B cell (primary cell): ENCODE results near the gene TENT5C. TPM values are rescaled to one million over a fixed set of nuclear protein-coding genes. Genes with fewer than 3 reads are reported as not detected.

Source experiments
- ATAC-seq: fragments of 200-7000 bp; cut with Tn5 transposase; one replicate; pipeline ENCODE4 v1.10.0; 2021; ENCODE audit warnings: low read depth, mild to moderate bottlenecking, moderate number of reproducible peaks, moderate library complexity
- CTCF ChIA-PET: fragments of 350-600 bp; sonication (Branson Sonifier 250); formaldehyde crosslinking; loops from one replicate; lab custom pipeline; 2021; ENCODE audit warnings: antibody characterized with exemption, inconsistent platforms; lab: Charles Lee
- POLR2A ChIA-PET: fragments of 350-600 bp; sonication (Branson Sonifier 250); formaldehyde crosslinking; loops from one replicate; lab custom pipeline; 2021; ENCODE audit warnings: antibody characterized with exemption; lab: Charles Lee
- DNase-seq: peaks from one replicate; pipeline ENCODE4 v3.0.0; 2013
- H2AFZ ChIP-seq: 2 replicates; pipeline ENCODE4 v1.6.1; 2012; ENCODE audit warnings: mild to moderate bottlenecking, low read depth, low read length; ENCODE audit not compliant: insufficient read depth, poor library complexity, severe bottlenecking
- H3K27ac ChIP-seq, 2 donors: 1 replicate in 1 of 2; 2 replicates in 1 of 2; pipeline ENCODE4 v1.5.1; 2012 to 2013; ENCODE audit warnings: low read length in 2 of 2, mild to moderate bottlenecking in 2 of 2, moderate library complexity in 1 of 2
- H3K27me3 ChIP-seq, 4 experiments: fragments of 200-600 bp in 1 of 4; sonication (generic) in 1 of 4; replicated peaks in 1 of 4; 1 replicate in 2 of 4; 2 replicates in 2 of 4; pipeline versions ENCODE4 v1.6.1 to v1.7.0; 2013 to 2016; ENCODE audit warnings: low read length in 3 of 4, mild to moderate bottlenecking in 2 of 4, mixed read lengths in 1 of 4, moderate library complexity in 1 of 4; ENCODE audit not compliant: insufficient read depth in 4 of 4, control insufficient read depth in 3 of 4; ENCODE audit errors: control extremely low read depth in 1 of 4
- H3K36me3 ChIP-seq, 2 experiments: replicated peaks in 1 of 2; 1 replicate in 1 of 2; 2 replicates in 1 of 2; pipeline versions ENCODE4 v1.6.1 to v1.7.1; 2013; ENCODE audit warnings: low read length in 1 of 2; ENCODE audit not compliant: insufficient read depth in 2 of 2, control insufficient read depth in 1 of 2; ENCODE audit errors: control extremely low read depth in 1 of 2, extremely low read depth in 1 of 2
- H3K4me1 ChIP-seq, 2 donors: fragments of 200-600 bp in 1 of 2; sonication (generic) in 1 of 2; 1 replicate in 1 of 2; 2 replicates in 1 of 2; pipeline versions ENCODE4 v1.5.1 to v1.6.1; 2013 to 2017; ENCODE audit warnings: low read length in 2 of 2; ENCODE audit not compliant: control insufficient read depth in 2 of 2, insufficient read depth in 2 of 2
- H3K4me2 ChIP-seq: replicated peaks from 2 replicates; pipeline ENCODE3; 2012; ENCODE audit warnings: mild to moderate bottlenecking, low read depth, low read length; ENCODE audit not compliant: poor library complexity, severe bottlenecking
- H3K4me3 ChIP-seq, 5 experiments: fragments of 200-600 bp in 1 of 5; sonication (generic) in 1 of 5; 1 replicate in 3 of 5; 2 replicates in 2 of 5; pipeline versions ENCODE4 v1.5.1 to v1.7.0; 2011 to 2016; ENCODE audit warnings: low read length in 4 of 5, mild to moderate bottlenecking in 4 of 5, low read depth in 2 of 5, control low read depth in 1 of 5, moderate library complexity in 1 of 5; ENCODE audit not compliant: insufficient read depth in 1 of 5; ENCODE audit errors: control extremely low read depth in 1 of 5, extremely low read depth in 1 of 5
- H3K79me2 ChIP-seq: fragments of 200-600 bp; sonication (generic); one replicate; pipeline ENCODE4 v1.6.0; 2016; ENCODE audit warnings: low read length; ENCODE audit not compliant: control insufficient read depth, insufficient read depth
- H3K9ac ChIP-seq: fragments of 200-600 bp; sonication (generic); 2 replicates; pipeline ENCODE4 v1.6.1; 2017; ENCODE audit warnings: mild to moderate bottlenecking, low read length, moderate library complexity
- H3K9me3 ChIP-seq, 3 donors: one replicate each; pipeline versions ENCODE4 v1.6.1 to v1.7.1; 2013; ENCODE audit warnings: low read length in 2 of 3; ENCODE audit not compliant: control insufficient read depth in 2 of 3, insufficient read depth in 1 of 3; ENCODE audit errors: control extremely low read depth in 1 of 3
- H4K20me1 ChIP-seq: 2 replicates; pipeline ENCODE4 v1.6.0; 2012; ENCODE audit warnings: mild to moderate bottlenecking, low read length; ENCODE audit not compliant: insufficient read depth, control insufficient read depth, poor library complexity, severe bottlenecking
- H3K27ac Mint-ChIP-seq: one replicate; pipeline ENCODE4 v1.8.0; 2021; ENCODE audit warnings: mixed read lengths
- H3K27me3 Mint-ChIP-seq: one replicate; pipeline ENCODE4 v1.8.0; 2021; ENCODE audit warnings: mixed read lengths
- H3K4me1 Mint-ChIP-seq: one replicate; pipeline ENCODE4 v1.8.0; 2021; ENCODE audit warnings: mixed read lengths
- H3K4me3 Mint-ChIP-seq: one replicate; pipeline ENCODE4 v1.8.0; 2021; ENCODE audit warnings: mixed read lengths
- H3K9me3 Mint-ChIP-seq: one replicate; pipeline ENCODE4 v1.8.0; 2022; ENCODE audit warnings: mixed read lengths; ENCODE audit not compliant: insufficient read depth
- CTCF ChIP-seq: fragments of 200-600 bp; IDR thresholded peaks from one replicate; pipeline ENCODE4 v1.8.0; 2022; ENCODE audit warnings: antibody characterized with exemption, mild to moderate bottlenecking
- EZH2 ChIP-seq: IDR thresholded peaks from 2 replicates; pipeline ENCODE4 v1.6.1; 2012; ENCODE audit warnings: borderline replicate concordance, low read depth, mild to moderate bottlenecking, moderate library complexity, low read length; ENCODE audit not compliant: insufficient read depth, poor library complexity, severe bottlenecking
- WGBS: methylation state at CpG from one replicate; pipeline ENCODE4 v1.1.5; 2013; ENCODE audit warnings: missing lambda C conversion rate; ENCODE audit not compliant: insufficient coverage; 5-methylcytosine and 5-hydroxymethylcytosine counted together
- intact Hi-C: fragments of 100-400 bp; cut with micrococcal nuclease; formaldehyde crosslinking; loops from one replicate; pipeline ENCODE4 v1.10.0; 2022
- polyA plus RNA-seq: library from polyadenylated mRNA; depleted of rRNA; stranded (reverse); fragments of >200 nt; gene quantifications from 2 replicates; pipeline ENCODE4 v1.2.3, GENCODE V29; 2012
- total RNA-seq, 2 donors: library from RNA; stranded (reverse); fragments of 120-200 nt in 1 of 2; gene quantifications; 1 replicate in 1 of 2; 2 replicates in 1 of 2; pipeline versions ENCODE4 v1.2.3 to v1.2.4, GENCODE V29; 2013 to 2022

Gene TENT5C
- total and polyA plus RNA-seq, 2 donors (not counting 1 experiment from before 2014, with no cell fraction given): 65.4 to 112 TPM

- H3K4me1 ChIP-seq: peaks cover 17 to 22% of the 10 kb centered on the region in 2 donors
- CTCF ChIA-PET: interaction anchor here (1.6 kb wide), 1 partner anchor 34 kb away, joined by 6 read pairs; no protein-coding TSS in a partner anchor
- no peak overlapping the region for H3K27ac ChIP-seq
- H3K27ac Mint-ChIP-seq: no peak overlapping the region
- H3K9me3 ChIP-seq: no peaks in the 10 kb centered on the region
- no CpG with 5 or more reads among the region's 3 CpGs for WGBS
- intact Hi-C loops: no loop called here
- H3K9ac ChIP-seq: no peak overlapping the region
- peaks cover 31% of the 10 kb centered on the region for H3K4me1 Mint-ChIP-seq
- no peak overlapping the region for H3K4me3 Mint-ChIP-seq
- no peaks in the 10 kb centered on the region for H4K20me1 ChIP-seq
- no peak overlapping the region for H2AFZ ChIP-seq
- H3K4me2 ChIP-seq: no peak overlapping the region
- no peaks in the 10 kb centered on the region for H3K36me3 ChIP-seq
- TF ChIP-seq CTCF (no peak), EZH2 (no peak)
- no peaks in the 10 kb centered on the region for H3K27me3 ChIP-seq
- H3K27me3 Mint-ChIP-seq: no peaks in the 10 kb centered on the region
- H3K4me3 ChIP-seq: no peak overlapping the region
- H3K9me3 Mint-ChIP-seq: no peaks in the 10 kb centered on the region
- no peak for DNase-seq
- POLR2A ChIA-PET: no interaction called here
- no peak for ATAC-seq
- H3K79me2 ChIP-seq: no peaks in the 10 kb centered on the region
These were observed 36.0 kb upstream of the TENT5C start for GRCh38 chr1:117569856-117570255.

- WGBS: 86% methylated on average over 5 of the region's 8 CpGs
- Mint-ChIP-seq H3K4me3 (no peak overlapping the region), H3K9me3 (no peaks in the 10 kb centered on the region), H3K27me3 (no peaks in the 10 kb centered on the region), H3K4me1 (peaks cover 29% of the 10 kb centered on the region), H3K27ac (no peak overlapping the region)
- intact Hi-C loops: no loop called here
- no peak overlapping the region for H3K9ac ChIP-seq
- no peak for ATAC-seq
- DNase-seq: no peak
- no peaks in the 10 kb centered on the region for H3K36me3 ChIP-seq
- ChIA-PET CTCF (interaction anchor here (1.0 to 2.1 kb wide), 5 partner anchors 13 to 104 kb away, joined by 3 to 9 read pairs (median 3); no protein-coding TSS in a partner anchor), POLR2A (no interaction called here)
- no peak overlapping the region for H3K4me3 ChIP-seq
- TF ChIP-seq CTCF: no peak
- no peak for TF ChIP-seq EZH2
- no peak overlapping the region for H3K4me2 ChIP-seq
- H3K27ac ChIP-seq: no peak overlapping the region
- H3K4me1 ChIP-seq: peaks cover 17 to 21% of the 10 kb centered on the region in 2 donors
- no peaks in the 10 kb centered on the region for H3K79me2 ChIP-seq
- no peaks in the 10 kb centered on the region for H3K27me3 ChIP-seq
- no peak overlapping the region for H2AFZ ChIP-seq
- no peaks in the 10 kb centered on the region for H3K9me3 ChIP-seq
- H4K20me1 ChIP-seq: no peaks in the 10 kb centered on the region
These were observed 34.8 kb upstream of the TENT5C start for GRCh38 chr1:117570988-117571409.
